Esophagus (tissue), 2 donors: ENCODE measurements around the gene ZBTB20. TPM values are rescaled to one million over a fixed set of nuclear protein-coding genes. Genes with fewer than 3 reads are reported as not detected.
A peak's percentile ranks its signal among the peaks of the same experiment; 100 is the strongest.

Experiments
- H3K27ac ChIP-seq, 2 donors: one replicate each; pipeline ENCODE4 v1.5.1; 2013; ENCODE audit warnings: low read depth in 2 of 2, mild to moderate bottlenecking in 2 of 2, inconsistent platforms in 1 of 2, low read length in 1 of 2, moderate library complexity in 1 of 2
- H3K27me3 ChIP-seq, 2 donors: one replicate each; pipeline ENCODE4 v1.6.1; 2013; ENCODE audit warnings: low read length in 2 of 2, control low read depth in 1 of 2, mild to moderate bottlenecking in 1 of 2; ENCODE audit not compliant: insufficient read depth in 2 of 2, control insufficient read depth in 1 of 2
- H3K36me3 ChIP-seq, 2 donors: one replicate each; pipeline ENCODE4 v1.6.1; 2013; ENCODE audit warnings: low read length in 1 of 2; ENCODE audit not compliant: control insufficient read depth in 2 of 2, insufficient read depth in 2 of 2
- H3K4me1 ChIP-seq, 2 donors: one replicate each; pipeline ENCODE4 v1.6.1; 2013; ENCODE audit warnings: low read length in 1 of 2; ENCODE audit not compliant: control insufficient read depth in 2 of 2, insufficient read depth in 2 of 2
- H3K4me3 ChIP-seq, 2 donors: one replicate each; pipeline ENCODE4 v1.5.1; 2013; ENCODE audit warnings: low read length in 2 of 2, mild to moderate bottlenecking in 2 of 2, low read depth in 1 of 2, moderate library complexity in 1 of 2
- H3K9me3 ChIP-seq, 2 donors: one replicate each; pipeline ENCODE4 v1.6.1; 2013; ENCODE audit warnings: mild to moderate bottlenecking in 2 of 2, low read depth in 1 of 2, low read length in 1 of 2, moderate library complexity in 1 of 2; ENCODE audit not compliant: control insufficient read depth in 2 of 2, insufficient read depth in 1 of 2
- WGBS, 2 donors: extraction: QIAGEN DNeasy Blood & Tissue Kit; methylation state at CpG; one replicate each; pipeline ENCODE4 v1.1.7; 2013; 5-methylcytosine and 5-hydroxymethylcytosine counted together
- polyA plus RNA-seq, 2 donors: library from polyadenylated mRNA; stranded (reverse); fragments of 200-250 nt; gene quantifications; one replicate each; pipeline ENCODE4 v1.2.3, GENCODE V29; 2013
- donor health status: healthy with polysubstance abuse.
- donor health status: Bipolar disorder and iron deficiency.

ZBTB20 gene
- polyA plus RNA-seq, 2 donors, result 0.16 to 1.3 TPM

GRCh38 chr3:114792159-114792918 lies 354.7 kb downstream of the ZBTB20 start:
- Histone ChIP-seq H3K27me3 (no peaks in the 10 kb centered on the region), H3K4me3 (no peak overlapping the region), H3K27ac (no peak overlapping the region), H3K36me3 (no peaks in the 10 kb centered on the region), H3K4me1 (no peaks in the 10 kb centered on the region), H3K9me3 (no peaks in the 10 kb centered on the region)
- 86 to 97% methylated on average over 2 of the region's 2 CpGs for WGBS, 2 donors

GRCh38 chr3:114790752-114791151 lies 356.3 kb downstream of the ZBTB20 start:
- Histone ChIP-seq H3K36me3 (no peaks in the 10 kb centered on the region), H3K27me3 (no peaks in the 10 kb centered on the region), H3K4me3 (no peak overlapping the region), H3K9me3 (no peaks in the 10 kb centered on the region), H3K27ac (no peak overlapping the region), H3K4me1 (no peaks in the 10 kb centered on the region)

- H3K4me3 ChIP-seq, result no peak overlapping the region
- H3K27me3 ChIP-seq, result no peaks in the 10 kb centered on the region
- no peak overlapping the region for H3K27ac ChIP-seq
- no peaks in the 10 kb centered on the region for H3K4me1 ChIP-seq
- H3K9me3 ChIP-seq, result no peaks in the 10 kb centered on the region
- WGBS, 2 donors, result 37 to 56% methylated on average over 1 of the region's 1 CpG
- no peaks in the 10 kb centered on the region for H3K36me3 ChIP-seq
Measured at GRCh38 chr3:114789803-114790202, 357.3 kb downstream of the ZBTB20 start.

GRCh38 chr3:114775395-114775794 lies 371.7 kb downstream of the ZBTB20 start:
- H3K27ac ChIP-seq, result no peak overlapping the region
- no peaks in the 10 kb centered on the region for H3K36me3 ChIP-seq
- no peaks in the 10 kb centered on the region for H3K9me3 ChIP-seq
- no peaks in the 10 kb centered on the region for H3K4me1 ChIP-seq
- 46 to 81% methylated on average over 2 of the region's 2 CpGs for WGBS, 2 donors
- H3K4me3 ChIP-seq, result no peak overlapping the region
- no peaks in the 10 kb centered on the region for H3K27me3 ChIP-seq

GRCh38 chr3:114770874-114771273 lies 376.2 kb downstream of the ZBTB20 start:
- H3K4me3 ChIP-seq, result no peak overlapping the region
- H3K27me3 ChIP-seq, result no peaks in the 10 kb centered on the region
- 86 to 95% methylated on average over 2 of the region's 2 CpGs for WGBS, 2 donors
- H3K9me3 ChIP-seq, result no peaks in the 10 kb centered on the region
- H3K36me3 ChIP-seq, result no peaks in the 10 kb centered on the region
- no peak overlapping the region for H3K27ac ChIP-seq
- H3K4me1 ChIP-seq, result no peaks in the 10 kb centered on the region

- Histone ChIP-seq H3K27me3 (no peaks in the 10 kb centered on the region), H3K36me3 (no peaks in the 10 kb centered on the region), H3K27ac (no peak overlapping the region), H3K4me3 (no peak overlapping the region), H3K9me3 (no peaks in the 10 kb centered on the region), H3K4me1 (no peaks in the 10 kb centered on the region)
- 42 to 63% methylated on average over 4 of the region's 4 CpGs for WGBS, 2 donors
Measured at GRCh38 chr3:114764056-114764492, 383.0 kb downstream of the ZBTB20 start.

GRCh38 chr3:114762144-114762543 lies 384.9 kb downstream of the ZBTB20 start:
- no peaks in the 10 kb centered on the region for H3K27me3 ChIP-seq
- no peaks in the 10 kb centered on the region for H3K4me1 ChIP-seq
- no peak overlapping the region for H3K27ac ChIP-seq
- H3K9me3 ChIP-seq, result no peaks in the 10 kb centered on the region
- no peak overlapping the region for H3K4me3 ChIP-seq
- H3K36me3 ChIP-seq, result no peaks in the 10 kb centered on the region
- 91 to 95% methylated on average over 1 of the region's 1 CpG for WGBS, 2 donors

GRCh38 chr3:114760679-114761078 lies 386.4 kb downstream of the ZBTB20 start:
- Histone ChIP-seq H3K36me3 (no peaks in the 10 kb centered on the region), H3K9me3 (no peaks in the 10 kb centered on the region), H3K27me3 (no peaks in the 10 kb centered on the region), H3K4me3 (no peak overlapping the region), H3K4me1 (no peaks in the 10 kb centered on the region), H3K27ac (no peak overlapping the region)

- no peaks in the 10 kb centered on the region for H3K4me1 ChIP-seq
- 49 to 56% methylated on average over 8 of the region's 8 CpGs for WGBS, 2 donors
- H3K36me3 ChIP-seq, result no peaks in the 10 kb centered on the region
- H3K4me3 ChIP-seq, result no peak overlapping the region
- H3K27ac ChIP-seq, result peak overlapping the region in 1 of 2 donors; percentile 55
- no peaks in the 10 kb centered on the region for H3K27me3 ChIP-seq
- H3K9me3 ChIP-seq, result no peaks in the 10 kb centered on the region
Measured at GRCh38 chr3:114758831-114759699, 388.0 kb downstream of the ZBTB20 start.
